HG02610 (cell line): ENCODE data around the gene GUCY2C.

Experiments used
- ATAC-seq: cut with Tn5 transposase; IDR thresholded peaks from one replicate; pipeline ENCODE4 v1.9.1; 2021; ENCODE audit warnings: mild to moderate bottlenecking, moderate library complexity; ENCODE audit not compliant: unreplicated experiment

Gene GUCY2C

GRCh38 chr12:14629832-14630710, 66.3 kb downstream of the GUCY2C start:
- ATAC-seq: peak; percentile 94

GRCh38 chr12:14628771-14629170, 67.6 kb downstream of the GUCY2C start:
- no peak for ATAC-seq

- peak; percentile 88 for ATAC-seq
Measured at GRCh38 chr12:14621826-14622225, 74.6 kb downstream of the GUCY2C start.

GRCh38 chr12:14619741-14620501, 76.5 kb downstream of the GUCY2C start:
- ATAC-seq: peak; percentile 50

GRCh38 chr12:14618983-14619382, 77.4 kb downstream of the GUCY2C start:
- no peak for ATAC-seq

GRCh38 chr12:14614704-14615121, 81.7 kb downstream of the GUCY2C start:
- ATAC-seq: peak; percentile 54

GRCh38 chr12:14613718-14614117, 82.7 kb downstream of the GUCY2C start:
- ATAC-seq: peak; percentile 96

- no peak for ATAC-seq
Measured at GRCh38 chr12:14612898-14613445, 83.4 kb downstream of the GUCY2C start.

- no peak for ATAC-seq
Measured at GRCh38 chr12:14612250-14612649, 84.1 kb downstream of the GUCY2C start.

GRCh38 chr12:14611640-14612203, 84.7 kb downstream of the GUCY2C start:
- no peak for ATAC-seq

- ATAC-seq: no peak
Measured at GRCh38 chr12:14607568-14607967, 88.8 kb downstream of the GUCY2C start.

- ATAC-seq: no peak
Measured at GRCh38 chr12:14605401-14605989, 90.9 kb downstream of the GUCY2C start.

GRCh38 chr12:14601692-14602478, 94.5 kb downstream of the GUCY2C start:
- ATAC-seq: no peak

GRCh38 chr12:14597480-14597879, 98.9 kb downstream of the GUCY2C start:
- no peak for ATAC-seq

GRCh38 chr12:14591719-14592118, 104.7 kb downstream of the GUCY2C start:
- ATAC-seq: no peak

GRCh38 chr12:14589169-14590004, 107.0 kb downstream of the GUCY2C start:
- no peak for ATAC-seq

- ATAC-seq: no peak
Measured at GRCh38 chr12:14588571-14588970, 107.8 kb downstream of the GUCY2C start.

GRCh38 chr12:14578646-14579045, 117.8 kb downstream of the GUCY2C start:
- ATAC-seq: no peak

- peak; percentile 79 for ATAC-seq
Measured at GRCh38 chr12:14577344-14577743, 119.1 kb downstream of the GUCY2C start.
